UCSD-AML1 (cell line): ENCODE results near the gene CTNNA2.

Experiments used
- DNase-seq: peaks from one replicate; lab custom pipeline; 2025; ENCODE audit not compliant: unreplicated experiment; lab: John Stamatoyannopoulos, UW

CTNNA2 gene

GRCh38 chr2:79846878-79847277 lies 334.0 kb downstream of the CTNNA2 start:
- no peak for DNase-seq

GRCh38 chr2:79849241-79849640 lies 336.4 kb downstream of the CTNNA2 start:
- DNase-seq: no peak

GRCh38 chr2:79849949-79850348 lies 337.1 kb downstream of the CTNNA2 start:
- DNase-seq: no peak

GRCh38 chr2:79850912-79851311 lies 338.1 kb downstream of the CTNNA2 start:
- DNase-seq: no peak

GRCh38 chr2:79855264-79856006 lies 342.6 kb downstream of the CTNNA2 start:
- peak; percentile 13 for DNase-seq

- no peak for DNase-seq
Observed at GRCh38 chr2:79857888-79858287, 345.0 kb downstream of the CTNNA2 start.

GRCh38 chr2:79860228-79861058 lies 347.6 kb downstream of the CTNNA2 start:
- no peak for DNase-seq

- DNase-seq: no peak
Observed at GRCh38 chr2:79861059-79861374, 348.2 kb downstream of the CTNNA2 start.

GRCh38 chr2:79862756-79863155 lies 349.9 kb downstream of the CTNNA2 start:
- DNase-seq: no peak

GRCh38 chr2:79872656-79873055 lies 359.8 kb downstream of the CTNNA2 start:
- DNase-seq: no peak

- no peak for DNase-seq
Observed at GRCh38 chr2:79874015-79874414, 361.2 kb downstream of the CTNNA2 start.

GRCh38 chr2:79876430-79876829 lies 363.6 kb downstream of the CTNNA2 start:
- DNase-seq: no peak

- DNase-seq: no peak
Observed at GRCh38 chr2:79882548-79882947, 369.7 kb downstream of the CTNNA2 start.

GRCh38 chr2:79887747-79888374 lies 375.0 kb downstream of the CTNNA2 start:
- DNase-seq: no peak

GRCh38 chr2:79892123-79892522 lies 379.3 kb downstream of the CTNNA2 start:
- no peak for DNase-seq

GRCh38 chr2:79899196-79899595 lies 386.3 kb downstream of the CTNNA2 start:
- no peak for DNase-seq

- DNase-seq: no peak
Observed at GRCh38 chr2:79901161-79901560, 388.3 kb downstream of the CTNNA2 start.

- DNase-seq: no peak
Observed at GRCh38 chr2:79903222-79904000, 390.6 kb downstream of the CTNNA2 start.

- DNase-seq: no peak
Observed at GRCh38 chr2:79906139-79906890, 393.5 kb downstream of the CTNNA2 start.

- no peak for DNase-seq
Observed at GRCh38 chr2:79909521-79909920, 396.7 kb downstream of the CTNNA2 start.

GRCh38 chr2:79910643-79911042 lies 397.8 kb downstream of the CTNNA2 start:
- DNase-seq: no peak
